HL-60 (cell line): Measurements from ENCODE around the gene MTM1.

Experiments
- DNase-seq, 2 experiments: peaks; one replicate each; pipeline ENCODE4 v3.0.0-alpha.2; 2010 to 2020; ENCODE audit warnings: low read depth in 1 of 2, low spot score in 1 of 2
- H3K27ac ChIP-seq: fragments of 250-450 bp; sonication (Bioruptor Pico); replicated peaks from 2 replicates; pipeline ENCODE4 v1.5.1; 2020; ENCODE audit warnings: mild to moderate bottlenecking, moderate library complexity
- H3K27me3 ChIP-seq: fragments of 250-450 bp; sonication (Bioruptor Pico); 2 replicates; pipeline ENCODE4 v1.5.1; 2021; ENCODE audit warnings: mild to moderate bottlenecking, moderate library complexity; ENCODE audit not compliant: insufficient read depth, poor library complexity, severe bottlenecking
- H3K4me3 ChIP-seq: replicated peaks from 2 replicates; pipeline ENCODE4 v1.5.1; 2011; ENCODE audit warnings: mild to moderate bottlenecking, control low read depth, low read length; ENCODE audit not compliant: insufficient read depth
- CTCF ChIP-seq: IDR thresholded peaks from one replicate; pipeline ENCODE4 v1.5.1; 2011; ENCODE audit warnings: low read length, control low read depth, inconsistent platforms; ENCODE audit not compliant: insufficient read depth
- GABPA ChIP-seq: IDR thresholded peaks from 2 replicates; pipeline ENCODE4 v1.6.1; 2012; ENCODE audit warnings: low read depth
- POLR2AphosphoS5 ChIP-seq: IDR thresholded peaks from 2 replicates; pipeline ENCODE4 v1.6.1; 2012; ENCODE audit warnings: low read depth
- REST ChIP-seq: IDR thresholded peaks from 2 replicates; pipeline ENCODE4 v1.6.1; 2012; ENCODE audit warnings: low read depth; ENCODE audit not compliant: insufficient replicate concordance
- SPI1 ChIP-seq: IDR thresholded peaks from 2 replicates; pipeline ENCODE4 v1.6.1; 2012; ENCODE audit warnings: low read depth, mild to moderate bottlenecking, borderline replicate concordance

MTM1 gene

GRCh38 chrX:150625097-150625496 is 56.7 kb downstream of the MTM1 start:
- no peak for DNase-seq
- TF ChIP-seq SPI1 (no peak), CTCF (no peak), GABPA (no peak), POLR2AphosphoS5 (no peak), REST (no peak)
- Histone ChIP-seq H3K27ac (no peak overlapping the region), H3K4me3 (no peak overlapping the region), H3K27me3 (no peaks in the 10 kb centered on the region)

GRCh38 chrX:150625875-150626274 is 57.5 kb downstream of the MTM1 start:
- TF ChIP-seq POLR2AphosphoS5 (no peak), REST (no peak), CTCF (no peak), SPI1 (no peak), GABPA (no peak)
- DNase-seq: no peak
- H3K27ac ChIP-seq: no peak overlapping the region
- H3K27me3 ChIP-seq: no peaks in the 10 kb centered on the region
- H3K4me3 ChIP-seq: no peak overlapping the region

- Histone ChIP-seq H3K4me3 (no peak overlapping the region), H3K27me3 (no peaks in the 10 kb centered on the region), H3K27ac (no peak overlapping the region)
- DNase-seq: no peak
- no peak for TF ChIP-seq SPI1
These were observed 59.5 kb downstream of the MTM1 start for GRCh38 chrX:150627957-150628356.

- Histone ChIP-seq H3K4me3 (no peak overlapping the region), H3K27ac (no peak overlapping the region), H3K27me3 (no peaks in the 10 kb centered on the region)
- TF ChIP-seq SPI1 (no peak), REST (no peak), GABPA (no peak), CTCF (no peak)
- DNase-seq: no peak
These were observed 67.5 kb downstream of the MTM1 start for GRCh38 chrX:150635952-150636351.
